Caco-2 (cell line): ENCODE results near the gene GFRA1. TPM values are rescaled to one million over a fixed set of nuclear protein-coding genes. Genes with fewer than 3 reads are reported as not detected.

Experiments
- BruUV-seq: library from RNA; stranded (reverse); fragments of 400-500 nt; replicated peaks from 2 replicates; lab custom pipeline; 2021; lab: Mats Ljungman, UMichigan
- CTCF ChIA-PET: fragments of 300-600 bp; sonication (Branson Sonifier 250); formaldehyde crosslinking; loops from one replicate; lab custom pipeline; 2022; ENCODE audit warnings: antibody characterized with exemption; lab: Charles Lee
- POLR2A ChIA-PET: fragments of 300-600 bp; sonication (Branson Sonifier 250); formaldehyde crosslinking; loops from one replicate; lab custom pipeline; 2022; ENCODE audit warnings: antibody characterized with exemption; lab: Charles Lee
- DNase-seq, 2 experiments: peaks; one replicate each; pipeline versions ENCODE4 v3.0.0 to v3.0.0-alpha.2; 2020 to 2022
- H3K27me3 ChIP-seq: replicated peaks from 2 replicates; pipeline ENCODE4 v1.6.0; 2011; ENCODE audit warnings: low read length; ENCODE audit not compliant: control insufficient read depth, insufficient read depth
- H3K36me3 ChIP-seq: 2 replicates; pipeline ENCODE4 v1.5.1; 2011; ENCODE audit warnings: low read length; ENCODE audit not compliant: control insufficient read depth, insufficient read depth
- H3K4me1 ChIP-seq: fragments of 250-450 bp; sonication (Bioruptor Pico); 2 replicates; pipeline ENCODE4 v1.5.1; 2020; ENCODE audit warnings: mild to moderate bottlenecking
- H3K4me3 ChIP-seq: 2 replicates; pipeline ENCODE4 v1.5.1; 2011; ENCODE audit warnings: low read depth, mild to moderate bottlenecking, control low read depth, low read length
- H3K9me3 ChIP-seq: fragments of 250-450 bp; sonication (Bioruptor Pico); 2 replicates; pipeline ENCODE4 v1.5.1; 2020; ENCODE audit warnings: mild to moderate bottlenecking, moderate library complexity
- H3K27ac Mint-ChIP-seq: one replicate; pipeline ENCODE4 v1.8.0; 2022; ENCODE audit warnings: mixed read lengths; ENCODE audit not compliant: unreplicated experiment
- H3K27me3 Mint-ChIP-seq: one replicate; pipeline ENCODE4 v1.8.0; 2022; ENCODE audit warnings: mixed read lengths; ENCODE audit not compliant: insufficient read depth, unreplicated experiment
- H3K36me3 Mint-ChIP-seq: one replicate; pipeline ENCODE4 v1.8.0; 2022; ENCODE audit warnings: mild to moderate bottlenecking, mixed read lengths; ENCODE audit not compliant: insufficient read depth, unreplicated experiment
- H3K4me1 Mint-ChIP-seq: one replicate; pipeline ENCODE4 v1.8.0; 2022; ENCODE audit warnings: low read depth, mixed read lengths; ENCODE audit not compliant: unreplicated experiment
- H3K4me3 Mint-ChIP-seq: one replicate; pipeline ENCODE4 v1.8.0; 2022; ENCODE audit warnings: mild to moderate bottlenecking, moderate library complexity, mixed read lengths; ENCODE audit not compliant: unreplicated experiment
- H3K9me3 Mint-ChIP-seq: one replicate; pipeline ENCODE4 v1.8.0; 2022; ENCODE audit warnings: mixed read lengths; ENCODE audit not compliant: unreplicated experiment
- CTCF ChIP-seq, 2 experiments: fragments of 200-600 bp in 1 of 2; IDR thresholded peaks; 1 replicate in 1 of 2; 2 replicates in 1 of 2; pipeline versions ENCODE4 v1.5.1 to v1.8.0; 2011 to 2022; ENCODE audit warnings: antibody characterized with exemption in 1 of 2, control low read depth in 1 of 2, inconsistent platforms in 1 of 2, low read depth in 1 of 2, low read length in 1 of 2, mild to moderate bottlenecking in 1 of 2, moderate library complexity in 1 of 2; ENCODE audit not compliant: insufficient read depth in 1 of 2, severe bottlenecking in 1 of 2, unreplicated experiment in 1 of 2
- intact Hi-C: fragments of 100-400 bp; cut with micrococcal nuclease; formaldehyde crosslinking; loops from one replicate; pipeline ENCODE4 v1.10.0; 2022; ENCODE audit not compliant: unreplicated experiment
- total RNA-seq: library from RNA; stranded (reverse); gene quantifications from 2 replicates; pipeline ENCODE4 v1.2.3, GENCODE V29; 2022

GFRA1 gene
- total RNA-seq, 1 experiment from 2014 or later = not detected

DNA sequence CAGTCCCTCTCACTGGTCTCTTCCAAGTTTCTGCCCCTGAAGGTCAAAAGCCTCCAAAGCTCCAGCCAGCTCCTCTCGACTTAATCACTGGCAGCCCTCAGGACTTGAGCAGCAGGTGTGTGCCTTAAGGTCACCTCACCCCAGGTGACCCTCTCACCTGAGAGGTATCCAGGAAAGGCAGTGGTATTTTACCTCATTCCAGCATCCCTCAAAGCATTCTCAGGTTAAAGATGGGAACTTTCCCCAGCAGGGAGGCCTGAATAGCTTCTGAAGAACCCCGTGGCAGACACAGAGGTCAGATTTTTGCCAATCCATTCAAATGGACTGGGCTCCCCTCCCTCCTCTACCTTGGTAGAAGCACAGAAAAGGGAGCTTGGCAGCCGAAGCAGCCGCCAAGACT, 148.2 kb downstream of the GFRA1 start:
- Histone ChIP-seq H3K4me1 (no peaks in the 10 kb centered on the region), H3K9me3 (peaks cover 3% of the 10 kb centered on the region; the same call in 1 of the 2 replicates), H3K4me3 (no peak overlapping the region), H3K36me3 (no peaks in the 10 kb centered on the region), H3K27me3 (no peaks in the 10 kb centered on the region)
- H3K27ac Mint-ChIP-seq = no peak overlapping the region
- H3K4me1 Mint-ChIP-seq = no peaks in the 10 kb centered on the region
- ChIA-PET CTCF (no interaction called here), POLR2A (no interaction called here)
- no peak overlapping the region for H3K4me3 Mint-ChIP-seq
- TF ChIP-seq CTCF (IDR thresholded peaks at IDR 0.05; ENCODE audit: insufficient read depth in 1 of 2, low read depth in 1 of 2, low read length in 1 of 2, severe bottlenecking in 1 of 2, unreplicated experiment in 1 of 2) = no peak
- no peaks in the 10 kb centered on the region for H3K36me3 Mint-ChIP-seq
- H3K9me3 Mint-ChIP-seq = no peaks in the 10 kb centered on the region
- H3K27me3 Mint-ChIP-seq = no peaks in the 10 kb centered on the region
- intact Hi-C loops = no loop called here
- BruUV-seq = no TSS peak
- DNase-seq = no peak

DNA sequence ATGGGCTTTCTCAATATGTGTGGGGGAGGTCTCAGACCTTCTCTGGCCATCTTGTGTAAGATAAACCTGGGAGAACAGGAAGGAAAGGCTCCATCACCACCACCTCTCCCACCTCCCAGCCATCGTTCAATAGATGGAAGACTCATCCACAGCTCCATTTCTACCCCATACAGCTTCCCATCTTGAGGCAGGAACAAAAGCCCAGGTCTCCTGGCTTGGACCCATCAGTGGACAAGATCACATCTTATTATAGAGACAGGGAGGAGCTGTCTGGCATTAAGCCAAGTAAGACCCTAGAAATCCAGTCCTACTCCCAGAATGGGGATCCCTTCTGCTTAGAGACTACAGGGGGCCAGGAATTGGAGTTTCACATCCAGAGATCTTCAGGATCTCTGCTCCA, 150.3 kb downstream of the GFRA1 start:
- no TSS peak for BruUV-seq
- intact Hi-C loops = no loop called here
- no peak overlapping the region for H3K4me3 Mint-ChIP-seq

DNA sequence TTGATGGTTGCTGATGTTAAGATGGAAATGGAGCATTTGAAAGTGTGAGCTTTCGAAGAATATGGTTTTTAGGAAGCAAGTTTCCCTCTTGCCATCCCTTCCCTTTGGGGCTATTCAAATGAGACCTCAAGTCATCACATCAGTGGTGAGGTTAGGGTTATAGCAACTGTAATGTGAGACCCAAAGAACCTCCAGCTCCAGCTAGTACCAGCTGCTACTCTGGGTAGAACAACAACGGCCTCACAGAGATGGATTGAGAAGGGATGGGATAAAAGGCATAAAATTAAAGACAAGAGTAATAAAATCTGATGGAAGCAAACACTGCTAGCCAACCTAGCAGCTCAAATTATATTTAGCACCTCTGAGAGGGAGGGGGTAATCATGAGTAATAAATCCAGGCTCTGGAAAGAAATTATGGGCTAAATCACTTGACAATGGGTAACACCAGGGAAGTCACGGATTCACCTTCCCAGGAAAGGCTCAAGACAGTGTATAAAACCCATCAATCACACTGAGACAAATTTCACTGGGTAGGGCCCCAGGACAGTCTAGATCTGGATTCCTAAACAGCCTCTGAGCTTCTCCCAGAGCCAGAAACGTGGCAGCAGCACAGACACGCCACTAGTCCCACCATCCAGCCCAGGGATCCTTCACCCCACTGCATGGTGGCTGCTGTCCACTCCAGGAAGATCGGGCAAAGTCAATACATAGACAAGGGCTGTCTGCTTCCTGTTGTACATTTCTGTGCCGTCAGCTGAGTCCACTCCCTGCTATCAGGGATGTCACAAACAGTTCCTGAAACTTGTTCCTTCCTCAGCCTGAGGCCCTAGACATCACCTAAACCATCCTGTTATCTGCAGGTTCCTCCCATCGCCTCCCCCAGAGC, 151.1 kb downstream of the GFRA1 start:
- H3K9me3 ChIP-seq = no peaks in the 10 kb centered on the region
- POLR2A ChIA-PET = no interaction called here
- Mint-ChIP-seq H3K27ac (no peak overlapping the region), H3K4me1 (no peaks in the 10 kb centered on the region), H3K27me3 (no peaks in the 10 kb centered on the region), H3K4me3 (no peak overlapping the region), H3K9me3 (peaks cover 12% of the 10 kb centered on the region), H3K36me3 (no peaks in the 10 kb centered on the region)
- H3K36me3 ChIP-seq = no peaks in the 10 kb centered on the region
- H3K27me3 ChIP-seq = no peaks in the 10 kb centered on the region; the same call in 1 of the 2 replicates
- H3K4me1 ChIP-seq = no peaks in the 10 kb centered on the region
- BruUV-seq = no TSS peak
- no peak for TF ChIP-seq CTCF (IDR thresholded peaks at IDR 0.05; ENCODE audit: insufficient read depth in 1 of 2, low read depth in 1 of 2, low read length in 1 of 2, severe bottlenecking in 1 of 2, unreplicated experiment in 1 of 2)
- CTCF ChIA-PET = no interaction called here
- intact Hi-C loops = no loop called here
- DNase-seq = no peak
- no peak overlapping the region for H3K4me3 ChIP-seq

More for the DNA sequence above, 150.3 kb downstream of the GFRA1 start:
- no peak for DNase-seq
- H3K27ac Mint-ChIP-seq = no peak overlapping the region
- peaks cover 12% of the 10 kb centered on the region for H3K9me3 Mint-ChIP-seq
- ChIA-PET CTCF (no interaction called here), POLR2A (no interaction called here)
- Histone ChIP-seq H3K4me3 (no peak overlapping the region), H3K9me3 (no peaks in the 10 kb centered on the region), H3K27me3 (no peaks in the 10 kb centered on the region; the same call in 1 of the 2 replicates), H3K4me1 (no peaks in the 10 kb centered on the region), H3K36me3 (no peaks in the 10 kb centered on the region)
- no peaks in the 10 kb centered on the region for H3K4me1 Mint-ChIP-seq
- H3K36me3 Mint-ChIP-seq = no peaks in the 10 kb centered on the region
- no peaks in the 10 kb centered on the region for H3K27me3 Mint-ChIP-seq
- TF ChIP-seq CTCF (IDR thresholded peaks at IDR 0.05; ENCODE audit: insufficient read depth in 1 of 2, low read depth in 1 of 2, low read length in 1 of 2, severe bottlenecking in 1 of 2, unreplicated experiment in 1 of 2) = no peak
